ENCODE results near the gene RNU5D-1. TPM values are rescaled to one million over a fixed set of nuclear protein-coding genes. Genes with fewer than 3 reads are reported as not detected.

Gene RNU5D-1
- total RNA-seq, 1 donor from 2014 or later, result not detected

GRCh38 chr1:44707959-44708831 lies 22.8 kb downstream of the RNU5D-1 start:
- no peak overlapping the region for H3K4me3 Mint-ChIP-seq (ENCODE audit: unreplicated experiment)
- H3K9me3 Mint-ChIP-seq (ENCODE audit: unreplicated experiment), result no peaks in the 10 kb centered on the region
- H3K27me3 Mint-ChIP-seq (ENCODE audit: unreplicated experiment), result peaks cover 4% of the 10 kb centered on the region
- no peak overlapping the region for H3K27ac Mint-ChIP-seq (ENCODE audit: unreplicated experiment)
- TF ChIP-seq, protein P1, sequence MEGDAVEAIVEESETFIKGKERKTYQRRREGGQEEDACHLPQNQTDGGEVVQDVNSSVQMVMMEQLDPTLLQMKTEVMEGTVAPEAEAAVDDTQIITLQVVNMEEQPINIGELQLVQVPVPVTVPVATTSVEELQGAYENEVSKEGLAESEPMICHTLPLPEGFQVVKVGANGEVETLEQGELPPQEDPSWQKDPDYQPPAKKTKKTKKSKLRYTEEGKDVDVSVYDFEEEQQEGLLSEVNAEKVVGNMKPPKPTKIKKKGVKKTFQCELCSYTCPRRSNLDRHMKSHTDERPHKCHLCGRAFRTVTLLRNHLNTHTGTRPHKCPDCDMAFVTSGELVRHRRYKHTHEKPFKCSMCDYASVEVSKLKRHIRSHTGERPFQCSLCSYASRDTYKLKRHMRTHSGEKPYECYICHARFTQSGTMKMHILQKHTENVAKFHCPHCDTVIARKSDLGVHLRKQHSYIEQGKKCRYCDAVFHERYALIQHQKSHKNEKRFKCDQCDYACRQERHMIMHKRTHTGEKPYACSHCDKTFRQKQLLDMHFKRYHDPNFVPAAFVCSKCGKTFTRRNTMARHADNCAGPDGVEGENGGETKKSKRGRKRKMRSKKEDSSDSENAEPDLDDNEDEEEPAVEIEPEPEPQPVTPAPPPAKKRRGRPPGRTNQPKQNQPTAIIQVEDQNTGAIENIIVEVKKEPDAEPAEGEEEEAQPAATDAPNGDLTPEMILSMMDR (IDR thresholded peaks at IDR 0.05; ENCODE audit: unreplicated experiment), result peak; percentile 76
- H3K4me1 Mint-ChIP-seq (ENCODE audit: unreplicated experiment), result peaks cover 3% of the 10 kb centered on the region
- DNase-seq (ENCODE audit: low spot score), result peak; percentile 35
- peaks cover 7% of the 10 kb centered on the region for H3K36me3 Mint-ChIP-seq (ENCODE audit: low read depth, unreplicated experiment)

GRCh38 chr1:44707112-44707881 lies 23.7 kb downstream of the RNU5D-1 start:
- Mint-ChIP-seq H3K27ac (ENCODE audit: unreplicated experiment) (no peak overlapping the region), H3K36me3 (ENCODE audit: low read depth, unreplicated experiment) (peaks cover 7% of the 10 kb centered on the region), H3K4me3 (ENCODE audit: unreplicated experiment) (no peak overlapping the region), H3K4me1 (ENCODE audit: unreplicated experiment) (peaks cover 3% of the 10 kb centered on the region), H3K27me3 (ENCODE audit: unreplicated experiment) (peaks cover 4% of the 10 kb centered on the region), H3K9me3 (ENCODE audit: unreplicated experiment) (no peaks in the 10 kb centered on the region)
- TF ChIP-seq, protein P1 (IDR thresholded peaks at IDR 0.05; ENCODE audit: unreplicated experiment), result no peak
- DNase-seq (ENCODE audit: low spot score), result no peak

DNA sequence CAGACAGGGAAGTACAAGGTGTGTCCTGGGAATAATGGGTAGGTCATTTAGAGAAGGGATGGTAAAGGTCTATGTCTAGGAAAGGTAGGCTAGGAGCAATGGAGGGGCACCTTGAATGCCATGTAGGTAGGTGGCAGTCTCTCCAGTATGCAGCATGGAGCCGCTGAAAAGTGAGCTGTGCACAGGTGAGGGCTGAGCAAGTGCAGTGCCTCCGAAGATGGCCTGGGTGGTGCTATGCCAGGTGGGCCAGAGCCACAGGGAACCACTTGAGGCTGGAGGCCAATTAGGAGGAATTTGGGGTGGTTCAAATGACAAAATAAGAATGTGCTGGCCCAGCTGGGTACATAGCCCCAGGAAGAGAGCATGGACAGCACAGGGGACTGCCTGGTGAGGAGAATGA lies 25.0 kb downstream of the RNU5D-1 start:
- H3K4me3 Mint-ChIP-seq (ENCODE audit: unreplicated experiment), result no peak overlapping the region
- TF ChIP-seq, protein P1 (IDR thresholded peaks at IDR 0.05; ENCODE audit: unreplicated experiment), result no peak
- peak overlapping the region; percentile 19 for H3K27ac Mint-ChIP-seq (ENCODE audit: unreplicated experiment)
- DNase-seq (ENCODE audit: low spot score), result no peak
- peaks cover 7% of the 10 kb centered on the region for H3K36me3 Mint-ChIP-seq (ENCODE audit: low read depth, unreplicated experiment)
- H3K9me3 Mint-ChIP-seq (ENCODE audit: unreplicated experiment), result no peaks in the 10 kb centered on the region
- H3K4me1 Mint-ChIP-seq (ENCODE audit: unreplicated experiment), result peaks cover 3% of the 10 kb centered on the region
- H3K27me3 Mint-ChIP-seq (ENCODE audit: unreplicated experiment), result peaks cover 4% of the 10 kb centered on the region

DNA sequence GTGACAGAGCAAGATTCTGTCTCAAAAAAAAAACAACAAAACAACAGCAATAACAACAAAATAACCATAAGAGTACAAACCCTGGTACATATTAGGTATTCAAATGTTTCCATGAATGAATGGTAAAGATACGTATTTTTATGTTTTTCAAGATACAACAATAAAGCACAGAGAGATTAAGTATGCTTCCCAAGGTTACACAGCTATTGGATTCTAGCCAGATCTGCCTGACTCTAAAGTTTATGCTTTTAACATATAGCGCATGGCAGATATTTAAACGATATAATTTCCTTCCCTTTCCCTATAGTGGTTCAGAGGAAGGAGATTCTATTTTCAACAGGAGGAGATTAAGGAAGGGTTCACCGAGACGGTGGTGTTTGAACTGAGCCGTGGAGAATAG lies 25.5 kb downstream of the RNU5D-1 start:
- Mint-ChIP-seq H3K4me1 (ENCODE audit: unreplicated experiment) (peaks cover 3% of the 10 kb centered on the region), H3K9me3 (ENCODE audit: unreplicated experiment) (no peaks in the 10 kb centered on the region), H3K4me3 (ENCODE audit: unreplicated experiment) (no peak overlapping the region), H3K36me3 (ENCODE audit: low read depth, unreplicated experiment) (peaks cover 7% of the 10 kb centered on the region), H3K27ac (ENCODE audit: unreplicated experiment) (peak overlapping the region; percentile 19), H3K27me3 (ENCODE audit: unreplicated experiment) (peaks cover 4% of the 10 kb centered on the region)
- TF ChIP-seq, protein P1 (IDR thresholded peaks at IDR 0.05; ENCODE audit: unreplicated experiment), result no peak
- no peak for DNase-seq (ENCODE audit: low spot score)

Measured in endothelial cell (in vitro differentiated cells).